Astrocyte (in vitro differentiated cells and primary cell): ENCODE measurements around the gene HPS5.

Experiments used
- EZH2 ChIP-seq: IDR thresholded peaks from 2 replicates; pipeline ENCODE4 v1.6.1; 2012; ENCODE audit warnings: mild to moderate bottlenecking, low read length, inconsistent platforms; ENCODE audit not compliant: insufficient read depth
- TF ChIP-seq, protein P1 (sequence below): IDR thresholded peaks from 2 replicates; pipeline ENCODE4 v1.5.1; 2011; ENCODE audit warnings: low read depth, mild to moderate bottlenecking, inconsistent platforms, low read length, moderate library complexity; ENCODE audit not compliant: insufficient read depth

DNA sequence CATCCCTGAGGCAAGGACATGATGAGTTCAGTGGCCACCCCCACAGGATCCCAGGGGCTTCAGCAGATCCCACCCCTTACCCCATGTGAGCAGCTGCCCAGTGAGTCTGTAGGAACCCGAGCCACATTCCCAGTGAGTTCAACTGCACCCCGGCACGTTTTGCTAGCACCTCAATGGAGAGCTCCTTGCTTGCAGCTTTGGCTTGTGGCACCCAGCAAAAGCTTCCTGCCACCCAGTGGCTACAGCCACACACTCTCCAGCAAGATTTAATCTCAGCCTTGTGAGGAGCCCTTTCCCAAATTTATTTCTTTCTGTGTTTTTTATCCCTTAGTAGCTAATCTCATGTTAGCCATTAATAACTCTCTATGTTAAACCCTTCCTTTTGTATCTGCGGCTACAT, 51.8 kb downstream of the HPS5 start:
- TF ChIP-seq, protein P1, sequence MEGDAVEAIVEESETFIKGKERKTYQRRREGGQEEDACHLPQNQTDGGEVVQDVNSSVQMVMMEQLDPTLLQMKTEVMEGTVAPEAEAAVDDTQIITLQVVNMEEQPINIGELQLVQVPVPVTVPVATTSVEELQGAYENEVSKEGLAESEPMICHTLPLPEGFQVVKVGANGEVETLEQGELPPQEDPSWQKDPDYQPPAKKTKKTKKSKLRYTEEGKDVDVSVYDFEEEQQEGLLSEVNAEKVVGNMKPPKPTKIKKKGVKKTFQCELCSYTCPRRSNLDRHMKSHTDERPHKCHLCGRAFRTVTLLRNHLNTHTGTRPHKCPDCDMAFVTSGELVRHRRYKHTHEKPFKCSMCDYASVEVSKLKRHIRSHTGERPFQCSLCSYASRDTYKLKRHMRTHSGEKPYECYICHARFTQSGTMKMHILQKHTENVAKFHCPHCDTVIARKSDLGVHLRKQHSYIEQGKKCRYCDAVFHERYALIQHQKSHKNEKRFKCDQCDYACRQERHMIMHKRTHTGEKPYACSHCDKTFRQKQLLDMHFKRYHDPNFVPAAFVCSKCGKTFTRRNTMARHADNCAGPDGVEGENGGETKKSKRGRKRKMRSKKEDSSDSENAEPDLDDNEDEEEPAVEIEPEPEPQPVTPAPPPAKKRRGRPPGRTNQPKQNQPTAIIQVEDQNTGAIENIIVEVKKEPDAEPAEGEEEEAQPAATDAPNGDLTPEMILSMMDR, result no peak
- no peak for TF ChIP-seq EZH2
